Measurements from ENCODE around the gene STAMBPL1. TPM values are rescaled to one million over a fixed set of nuclear protein-coding genes. Genes with fewer than 3 reads are reported as not detected.
A peak's percentile ranks its signal among the peaks of the same experiment; 100 is the strongest.

The STAMBPL1 gene
- total RNA-seq, result 3.4 and 4.1 TPM in 2 replicates
- long read RNA-seq, partial matches to known transcripts, result 0 of 3 reads
- long read RNA-seq, other reads (novel, unspliced or antisense), result 1 of 3 reads

GRCh38 chr10:88879534-88880281 is at the start of gene STAMBPL1:
Gene STAMBPL1, plus strand, starts transcription at chr10:88880245. Its CDS starts 21,464 bp downstream, at chr10:88901709.
- peak within 1 kb of the TSS; percentile 95 for H3K4me3 Mint-ChIP-seq
- H3K27ac Mint-ChIP-seq (ENCODE audit: unreplicated experiment), result peak within 1 kb of the TSS; percentile 96
- peaks cover 42% of the 10 kb centered on the region for H3K27me3 Mint-ChIP-seq (ENCODE audit: low read depth)
- TF ChIP-seq CTCF (conservative IDR thresholded peaks at IDR 0.05), result no peak
- peaks cover 18% of the 10 kb centered on the region for H3K4me1 Mint-ChIP-seq
- no peak for DNase-seq (ENCODE audit: low read depth, low spot score)
- H3K36me3 Mint-ChIP-seq (ENCODE audit: low read depth), result no peaks in the 10 kb centered on the region
- H3K9me3 Mint-ChIP-seq, result no peaks in the 10 kb centered on the region

- no peak overlapping the region for H3K4me3 Mint-ChIP-seq
- peaks cover 9% of the 10 kb centered on the region for H3K27me3 Mint-ChIP-seq (ENCODE audit: low read depth)
- no peak for DNase-seq (ENCODE audit: low read depth, low spot score)
- no peaks in the 10 kb centered on the region for H3K36me3 Mint-ChIP-seq (ENCODE audit: low read depth)
- H3K9me3 Mint-ChIP-seq, result no peaks in the 10 kb centered on the region
- no peak for TF ChIP-seq CTCF (conservative IDR thresholded peaks at IDR 0.05)
- H3K4me1 Mint-ChIP-seq, result no peaks in the 10 kb centered on the region
- no peak overlapping the region for H3K27ac Mint-ChIP-seq (ENCODE audit: unreplicated experiment)
These were observed 49.3 kb upstream of the STAMBPL1 start for GRCh38 chr10:88830643-88831268.

GRCh38 chr10:88831709-88832108 is 48.3 kb upstream of the STAMBPL1 start:
- no peak for TF ChIP-seq CTCF (conservative IDR thresholded peaks at IDR 0.05)
- Mint-ChIP-seq H3K36me3 (ENCODE audit: low read depth) (no peaks in the 10 kb centered on the region), H3K4me3 (no peak overlapping the region), H3K9me3 (no peaks in the 10 kb centered on the region), H3K27ac (ENCODE audit: unreplicated experiment) (no peak overlapping the region), H3K4me1 (no peaks in the 10 kb centered on the region), H3K27me3 (ENCODE audit: low read depth) (peaks cover 9% of the 10 kb centered on the region)
- DNase-seq (ENCODE audit: low read depth, low spot score), result no peak

GRCh38 chr10:88832376-88832775 is 47.7 kb upstream of the STAMBPL1 start:
- H3K27ac Mint-ChIP-seq (ENCODE audit: unreplicated experiment), result no peak overlapping the region
- H3K9me3 Mint-ChIP-seq, result no peaks in the 10 kb centered on the region
- no peaks in the 10 kb centered on the region for H3K4me1 Mint-ChIP-seq
- H3K27me3 Mint-ChIP-seq (ENCODE audit: low read depth), result peaks cover 9% of the 10 kb centered on the region
- TF ChIP-seq CTCF (conservative IDR thresholded peaks at IDR 0.05), result no peak
- DNase-seq (ENCODE audit: low read depth, low spot score), result no peak
- H3K4me3 Mint-ChIP-seq, result no peak overlapping the region
- H3K36me3 Mint-ChIP-seq (ENCODE audit: low read depth), result no peaks in the 10 kb centered on the region

GRCh38 chr10:88833156-88833555 is 46.9 kb upstream of the STAMBPL1 start:
- peaks cover 9% of the 10 kb centered on the region for H3K27me3 Mint-ChIP-seq (ENCODE audit: low read depth)
- no peak overlapping the region for H3K27ac Mint-ChIP-seq (ENCODE audit: unreplicated experiment)
- no peak for DNase-seq (ENCODE audit: low read depth, low spot score)
- no peak for TF ChIP-seq CTCF (conservative IDR thresholded peaks at IDR 0.05)
- no peaks in the 10 kb centered on the region for H3K9me3 Mint-ChIP-seq
- no peak overlapping the region for H3K4me3 Mint-ChIP-seq
- H3K4me1 Mint-ChIP-seq, result no peaks in the 10 kb centered on the region
- H3K36me3 Mint-ChIP-seq (ENCODE audit: low read depth), result no peaks in the 10 kb centered on the region
